Measurements from ENCODE around the gene INAVA.

- TF ChIP-seq, protein P1, sequence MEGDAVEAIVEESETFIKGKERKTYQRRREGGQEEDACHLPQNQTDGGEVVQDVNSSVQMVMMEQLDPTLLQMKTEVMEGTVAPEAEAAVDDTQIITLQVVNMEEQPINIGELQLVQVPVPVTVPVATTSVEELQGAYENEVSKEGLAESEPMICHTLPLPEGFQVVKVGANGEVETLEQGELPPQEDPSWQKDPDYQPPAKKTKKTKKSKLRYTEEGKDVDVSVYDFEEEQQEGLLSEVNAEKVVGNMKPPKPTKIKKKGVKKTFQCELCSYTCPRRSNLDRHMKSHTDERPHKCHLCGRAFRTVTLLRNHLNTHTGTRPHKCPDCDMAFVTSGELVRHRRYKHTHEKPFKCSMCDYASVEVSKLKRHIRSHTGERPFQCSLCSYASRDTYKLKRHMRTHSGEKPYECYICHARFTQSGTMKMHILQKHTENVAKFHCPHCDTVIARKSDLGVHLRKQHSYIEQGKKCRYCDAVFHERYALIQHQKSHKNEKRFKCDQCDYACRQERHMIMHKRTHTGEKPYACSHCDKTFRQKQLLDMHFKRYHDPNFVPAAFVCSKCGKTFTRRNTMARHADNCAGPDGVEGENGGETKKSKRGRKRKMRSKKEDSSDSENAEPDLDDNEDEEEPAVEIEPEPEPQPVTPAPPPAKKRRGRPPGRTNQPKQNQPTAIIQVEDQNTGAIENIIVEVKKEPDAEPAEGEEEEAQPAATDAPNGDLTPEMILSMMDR (IDR thresholded peaks at IDR 0.05), result no peak
- TF ChIP-seq POLR2A (IDR thresholded peaks at IDR 0.05) (no peak), EP300 (IDR thresholded peaks at IDR 0.05) (no peak)
Measured at GRCh38 chr1:200872446-200873115, 22.1 kb upstream of the INAVA start, which contains the start of gene GPR25.

Measured in tibial nerve (tissue), 4 donors.